ENCODE measurements around the gene PRKAR2B.

PRKAR2B gene

GRCh38 chr7:107173691-107174406 lies 129.3 kb downstream of the PRKAR2B start:
- H3K4me3 ChIP-seq (ENCODE audit: low read depth, low read length): no peak overlapping the region

DNA sequence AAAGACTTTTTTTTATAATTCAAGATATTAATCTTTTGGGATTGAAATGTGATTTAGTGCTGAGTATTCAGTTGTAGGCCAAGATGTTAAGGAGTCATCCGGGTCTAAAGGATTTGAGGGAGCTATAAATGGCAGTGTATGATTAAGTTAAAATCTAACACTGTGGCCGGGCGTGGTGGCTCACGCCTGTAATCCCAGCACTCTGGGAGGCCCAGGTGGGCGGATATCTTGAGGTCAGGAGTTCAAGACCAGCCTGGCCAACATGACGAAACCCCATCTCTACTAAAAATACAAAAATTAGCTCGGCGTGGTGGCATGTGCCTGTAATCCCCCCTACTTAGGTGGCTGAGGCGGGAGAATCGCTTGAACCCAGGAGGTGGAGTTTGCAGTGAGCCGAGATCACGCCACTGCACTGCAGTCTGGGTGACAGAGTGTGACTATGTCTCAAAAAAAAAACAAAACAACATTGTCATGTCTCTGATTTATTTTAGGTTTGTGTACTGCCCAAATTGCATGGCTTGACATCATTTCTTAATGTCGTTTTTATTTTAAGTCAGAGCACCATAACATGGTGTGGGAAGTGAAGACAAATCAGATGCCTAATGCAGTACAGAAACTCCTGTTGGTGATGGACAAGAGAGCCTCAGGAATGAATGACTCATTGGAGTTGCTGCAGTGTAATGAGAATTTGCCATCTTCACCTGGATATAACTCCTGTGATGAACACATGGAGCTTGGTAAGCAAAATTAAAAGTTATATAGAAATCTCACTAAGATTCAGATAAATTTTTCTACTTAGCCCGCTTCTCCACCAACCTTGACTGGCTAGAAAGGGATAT lies 135.0 kb downstream of the PRKAR2B start:
- no peak overlapping the region for H3K4me3 ChIP-seq (ENCODE audit: low read depth, low read length)

DNA sequence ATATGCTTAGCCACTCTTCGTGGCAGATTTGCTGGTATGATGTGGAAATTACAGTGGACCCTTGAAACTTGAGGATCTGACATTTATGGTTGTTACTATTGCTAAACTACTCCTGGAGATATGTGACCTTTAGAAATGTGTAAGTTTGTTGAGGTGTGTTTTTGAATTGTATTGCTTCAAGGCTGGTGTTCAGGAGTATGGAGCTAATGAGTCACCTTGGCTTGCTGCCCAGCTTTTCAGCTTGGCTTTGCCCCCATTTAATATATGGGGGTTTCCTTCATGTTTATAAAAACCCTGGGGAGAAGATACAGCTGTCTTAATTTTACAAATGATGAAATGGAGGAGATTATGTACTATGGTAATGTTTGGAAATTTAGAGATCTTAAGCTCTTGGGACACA lies 135.9 kb downstream of the PRKAR2B start:
- H3K4me3 ChIP-seq (ENCODE audit: low read depth, low read length): no peak overlapping the region

- H3K4me3 ChIP-seq (ENCODE audit: low read depth, low read length): no peak overlapping the region
Observed at GRCh38 chr7:107181172-107181571, 136.7 kb downstream of the PRKAR2B start.

GRCh38 chr7:107185716-107186115 lies 141.2 kb downstream of the PRKAR2B start:
- H3K4me3 ChIP-seq (ENCODE audit: low read depth, low read length): no peak overlapping the region

- no peak overlapping the region for H3K4me3 ChIP-seq (ENCODE audit: low read depth, low read length)
Observed at GRCh38 chr7:107186240-107186639, 141.7 kb downstream of the PRKAR2B start.

GRCh38 chr7:107187774-107188173 lies 143.3 kb downstream of the PRKAR2B start:
- H3K4me3 ChIP-seq (ENCODE audit: low read depth, low read length): no peak overlapping the region

DNA sequence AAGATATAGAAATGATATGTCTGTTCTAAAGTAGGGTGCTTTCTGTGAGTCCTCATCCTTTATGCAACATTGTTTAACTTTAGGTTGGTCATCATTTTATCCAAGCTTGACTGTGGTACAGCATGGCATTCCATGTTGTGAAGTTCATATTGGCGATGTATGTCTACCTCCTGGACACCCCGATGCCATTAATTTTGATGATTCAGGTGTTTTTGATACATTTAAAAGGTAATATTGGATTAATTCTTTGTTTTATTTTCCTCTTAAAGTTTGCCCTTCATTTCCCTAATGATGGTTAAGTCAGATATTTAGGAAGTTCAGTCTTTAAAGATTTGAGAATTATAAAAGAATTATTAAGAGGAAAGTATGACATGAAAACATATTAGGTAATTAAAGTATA lies 145.6 kb downstream of the PRKAR2B start:
- no peak overlapping the region for H3K4me3 ChIP-seq (ENCODE audit: low read depth, low read length)

DNA sequence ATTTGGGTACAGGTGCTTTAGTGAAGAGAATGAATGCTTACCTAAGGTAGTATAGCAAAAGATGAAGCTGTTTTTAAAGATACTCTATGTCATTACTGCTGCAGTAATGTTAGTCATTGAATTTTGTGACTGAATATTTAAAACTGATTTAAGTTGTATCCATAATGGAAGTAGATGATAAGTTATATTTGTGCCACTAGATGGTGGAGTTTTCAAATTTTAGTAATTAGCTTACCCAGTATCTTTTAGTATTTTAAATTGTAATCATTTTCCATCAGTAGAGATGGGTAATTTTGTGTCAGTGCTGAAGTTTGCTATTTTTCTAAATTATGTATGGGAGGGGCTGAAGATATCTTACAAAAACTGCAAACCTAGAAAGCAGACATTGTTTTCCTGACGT lies 149.5 kb downstream of the PRKAR2B start:
- H3K4me3 ChIP-seq (ENCODE audit: low read depth, low read length): no peak overlapping the region

DNA sequence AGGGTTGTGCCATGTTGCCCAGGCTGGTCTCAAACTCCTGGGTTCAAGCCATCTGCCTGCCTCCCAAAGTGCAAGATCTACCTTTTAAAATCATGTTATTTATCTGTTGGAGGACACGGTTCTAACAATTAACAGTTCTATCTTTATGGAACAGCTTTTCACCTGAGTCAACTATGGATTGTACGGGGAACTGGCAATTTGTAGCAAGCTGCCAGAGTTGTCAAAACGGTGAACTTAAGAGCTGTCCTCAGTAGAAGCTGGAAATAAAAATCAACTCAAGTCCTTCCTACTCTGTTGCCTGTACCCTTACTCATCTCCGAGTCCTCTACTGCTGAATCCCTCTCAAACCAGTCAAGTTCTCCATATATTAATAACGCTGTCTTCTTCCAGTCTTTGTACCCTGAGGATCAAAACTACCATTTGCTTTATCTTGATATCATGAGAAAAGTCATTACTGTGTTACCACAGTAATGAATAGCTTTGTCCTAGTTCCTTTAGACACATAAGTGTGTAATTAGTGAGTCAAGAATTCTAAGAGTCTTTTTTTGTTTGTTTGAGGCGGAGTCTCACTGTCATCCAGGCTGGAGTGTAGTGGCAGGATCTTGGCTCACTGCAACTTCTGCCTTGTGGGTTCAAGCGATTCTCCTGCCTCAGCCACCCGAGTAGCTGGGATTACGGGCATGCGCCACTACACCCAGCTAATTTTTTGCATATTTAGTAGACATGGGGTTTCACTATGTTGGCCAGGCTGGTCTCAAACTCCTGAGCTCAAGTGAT lies 152.5 kb downstream of the PRKAR2B start:
- H3K4me3 ChIP-seq (ENCODE audit: low read depth, low read length): no peak overlapping the region

DNA sequence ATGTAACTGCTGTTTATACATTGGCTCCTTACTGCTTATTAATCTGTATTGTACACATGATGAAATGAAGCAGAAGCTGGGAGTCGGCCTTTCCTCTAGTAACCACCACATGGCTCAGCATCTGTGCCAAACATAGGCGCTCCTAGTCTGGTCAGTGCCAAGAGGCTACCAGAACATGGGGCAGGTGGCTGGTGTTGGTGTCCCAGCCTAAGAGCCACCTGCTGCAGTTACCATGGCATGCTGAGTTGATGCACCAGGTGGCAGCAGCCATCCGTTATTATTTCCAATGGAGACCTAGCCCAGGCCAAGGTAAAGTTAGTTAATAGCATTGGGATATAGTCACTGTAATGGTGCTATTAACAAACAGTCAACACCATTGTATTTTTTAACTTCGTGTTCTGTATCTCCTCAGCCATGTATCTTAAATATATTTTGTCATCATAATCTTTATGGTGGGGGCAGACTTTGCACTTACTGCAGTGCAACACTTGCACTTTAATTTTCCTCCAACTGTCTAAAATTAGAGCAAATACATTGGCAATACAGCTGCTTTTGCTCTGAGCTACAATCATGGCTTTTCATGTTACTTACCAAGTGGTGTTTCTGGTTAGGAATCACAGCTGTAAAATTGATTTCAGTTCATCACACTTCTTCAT lies 157.4 kb downstream of the PRKAR2B start:
- H3K4me3 ChIP-seq (ENCODE audit: low read depth, low read length): no peak overlapping the region

DNA sequence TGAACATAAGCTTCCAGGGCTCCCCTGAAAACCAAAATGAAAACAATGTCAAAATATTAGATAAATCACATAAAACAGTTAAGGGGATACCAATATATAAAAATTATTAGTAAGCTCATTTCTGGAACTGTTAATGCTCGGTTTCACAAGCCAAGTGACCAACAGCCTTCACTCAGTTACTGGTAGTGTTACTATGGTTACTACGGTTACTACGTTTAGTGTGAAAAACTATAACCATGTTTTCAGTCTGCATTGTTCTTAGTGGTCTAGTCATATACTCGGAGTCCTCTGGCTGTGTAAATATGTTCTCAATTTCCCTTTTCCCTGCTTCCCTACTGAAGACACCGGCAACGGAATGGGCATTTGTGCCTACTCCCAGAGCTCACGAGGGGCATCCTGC lies 159.1 kb downstream of the PRKAR2B start:
- H3K4me3 ChIP-seq (ENCODE audit: low read depth, low read length): no peak overlapping the region

DNA sequence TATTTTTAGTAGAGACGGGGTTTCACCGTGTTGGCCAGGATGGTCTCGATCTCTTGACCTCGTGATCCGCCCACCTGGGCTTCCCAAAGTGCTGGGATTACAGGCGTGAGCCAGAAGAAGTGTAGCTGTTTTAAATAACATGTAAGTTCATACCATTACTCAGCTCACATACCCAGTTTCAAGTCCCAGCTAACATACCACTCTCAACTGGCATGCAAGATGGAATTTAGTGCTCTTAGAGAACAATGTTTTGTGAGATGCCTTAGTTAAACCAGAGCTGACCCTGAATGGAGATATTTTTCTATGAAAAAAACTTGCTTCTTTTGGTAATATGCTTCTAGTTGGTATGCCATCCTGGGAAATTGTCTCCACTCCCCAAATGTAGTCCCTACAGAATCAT lies 161.6 kb downstream of the PRKAR2B start:
- H3K4me3 ChIP-seq (ENCODE audit: low read depth, low read length): no peak overlapping the region

GRCh38 chr7:107206706-107207105 lies 162.2 kb downstream of the PRKAR2B start:
- no peak overlapping the region for H3K4me3 ChIP-seq (ENCODE audit: low read depth, low read length)

GRCh38 chr7:107207459-107207858 lies 163.0 kb downstream of the PRKAR2B start:
- H3K4me3 ChIP-seq (ENCODE audit: low read depth, low read length): no peak overlapping the region

DNA sequence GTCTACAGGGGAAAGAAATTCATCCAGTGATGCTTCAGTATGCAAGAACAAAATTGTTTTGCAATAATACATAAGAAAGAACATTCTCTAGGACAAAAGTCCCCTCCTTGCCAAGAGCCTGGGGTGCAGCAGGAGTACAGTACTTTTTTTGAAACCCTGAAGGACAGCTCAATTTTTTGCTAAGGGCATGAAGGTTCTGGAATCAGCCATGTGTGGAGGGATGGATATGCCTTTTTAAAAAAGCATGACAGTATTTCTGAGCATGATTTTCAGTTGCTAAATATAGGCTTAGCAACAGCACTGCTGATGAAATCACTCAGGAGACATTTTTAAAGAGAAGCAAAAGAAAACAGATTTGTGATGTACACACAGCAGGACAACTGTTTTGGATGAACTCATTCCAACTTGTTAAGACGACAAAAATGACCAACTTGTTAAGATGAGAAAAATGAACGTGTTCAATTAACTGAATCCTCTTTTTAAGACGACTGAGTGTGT lies 163.6 kb downstream of the PRKAR2B start:
- H3K4me3 ChIP-seq (ENCODE audit: low read depth, low read length): no peak overlapping the region

GRCh38 chr7:107208563-107208962 lies 164.1 kb downstream of the PRKAR2B start:
- H3K4me3 ChIP-seq (ENCODE audit: low read depth, low read length): no peak overlapping the region

- no peak overlapping the region for H3K4me3 ChIP-seq (ENCODE audit: low read depth, low read length)
Observed at GRCh38 chr7:107209565-107209964, 165.1 kb downstream of the PRKAR2B start.

DNA sequence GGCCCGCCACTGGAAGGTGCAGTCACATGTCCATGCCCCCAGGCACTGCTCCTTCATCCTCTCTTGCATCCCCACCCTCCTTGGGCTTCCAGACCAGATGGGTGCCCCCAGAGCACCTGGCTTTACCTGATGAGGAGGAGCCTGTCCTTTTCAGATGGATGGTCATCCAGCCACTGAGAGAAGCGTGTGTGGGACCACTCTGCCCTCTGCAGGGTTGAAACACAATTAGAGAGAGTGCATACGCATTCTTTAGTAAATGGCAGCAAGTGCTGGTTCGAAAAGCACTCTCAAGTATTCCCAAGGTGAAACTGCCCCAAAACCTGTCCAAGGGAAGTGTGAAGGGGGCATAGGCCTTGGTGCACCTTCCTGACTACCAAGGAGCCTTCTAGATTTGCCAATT lies 165.9 kb downstream of the PRKAR2B start:
- H3K4me3 ChIP-seq (ENCODE audit: low read depth, low read length): no peak overlapping the region

All from iPS-11a (cell line).